ENCODE data around the gene SOHLH2. TPM values are rescaled to one million over a fixed set of nuclear protein-coding genes. Genes with fewer than 3 reads are reported as not detected.

The SOHLH2 gene
- total RNA-seq, 4 donors from 2014 or later = 0.13 TPM; not detected in 3

- Histone ChIP-seq H3K9me3 (no peaks in the 10 kb centered on the region), H3K36me3 (no peaks in the 10 kb centered on the region), H3K4me3 (replicated peaks in 1 of 3) (no peak overlapping the region), H3K27ac (no peak overlapping the region), H3K27me3 (no peaks in the 10 kb centered on the region), H3K4me1 (no peaks in the 10 kb centered on the region)
- DNase-seq = no peak
- WGBS, 2 donors = 69 to 86% methylated on average over 7 of the region's 7 CpGs
- intact Hi-C loops (cut with DNase I) = no loop called here
- TF ChIP-seq POLR2A (IDR thresholded peaks at IDR 0.05) (no peak), CTCF (IDR thresholded peaks at IDR 0.05) (no peak)
These were observed 39.4 kb downstream of the SOHLH2 start for GRCh38 chr13:36174923-36175322.

- Histone ChIP-seq H3K4me1 (no peaks in the 10 kb centered on the region), H3K27ac (no peak overlapping the region), H3K27me3 (no peaks in the 10 kb centered on the region), H3K4me3 (replicated peaks in 1 of 3) (no peak overlapping the region), H3K9me3 (no peaks in the 10 kb centered on the region), H3K36me3 (no peaks in the 10 kb centered on the region)
- TF ChIP-seq CTCF (IDR thresholded peaks at IDR 0.05) (no peak), POLR2A (IDR thresholded peaks at IDR 0.05) (no peak)
- intact Hi-C loops (cut with DNase I) = no loop called here
- no peak for DNase-seq
- 78 to 89% methylated on average over 4 of the region's 4 CpGs for WGBS, 2 donors
These were observed 40.6 kb downstream of the SOHLH2 start for GRCh38 chr13:36173571-36174322.

- H3K36me3 ChIP-seq = no peaks in the 10 kb centered on the region
- intact Hi-C loops (cut with DNase I) = no loop called here
- no peak overlapping the region for H3K27ac ChIP-seq
- WGBS, 2 donors = 83 to 86% methylated on average over 5 of the region's 5 CpGs
- no peak for DNase-seq
- TF ChIP-seq POLR2A (IDR thresholded peaks at IDR 0.05) (no peak), CTCF (IDR thresholded peaks at IDR 0.05) (no peak)
- peaks cover 10 to 13% of the 10 kb centered on the region in 2 donors for H3K4me1 ChIP-seq
- no peaks in the 10 kb centered on the region for H3K27me3 ChIP-seq
- H3K9me3 ChIP-seq = no peaks in the 10 kb centered on the region
- H3K4me3 ChIP-seq (replicated peaks in 1 of 3) = no peak overlapping the region
These were observed 48.3 kb downstream of the SOHLH2 start for GRCh38 chr13:36166046-36166445.

- Histone ChIP-seq H3K4me1 (peaks cover 10 to 13% of the 10 kb centered on the region in 2 donors), H3K9me3 (no peaks in the 10 kb centered on the region), H3K36me3 (no peaks in the 10 kb centered on the region), H3K27ac (peak overlapping the region in 1 of 3 donors; percentile 26), H3K4me3 (replicated peaks in 1 of 3) (no peak overlapping the region), H3K27me3 (no peaks in the 10 kb centered on the region)
- no peak for TF ChIP-seq POLR2A (IDR thresholded peaks at IDR 0.05)
- no peak for TF ChIP-seq CTCF (IDR thresholded peaks at IDR 0.05)
- intact Hi-C loops (cut with DNase I) = no loop called here
- whole genome bisulfite sequencing, 2 donors = 41 to 46% methylated on average over 7 of the region's 7 CpGs
- DNase-seq = peak; percentile 86 to 88
These were observed 50.5 kb downstream of the SOHLH2 start for GRCh38 chr13:36163809-36164308.

- WGBS, 2 donors = 68 to 70% methylated on average over 6 of the region's 6 CpGs
- Histone ChIP-seq H3K4me3 (replicated peaks in 1 of 3) (no peak overlapping the region), H3K36me3 (no peaks in the 10 kb centered on the region), H3K4me1 (peaks cover 10 to 13% of the 10 kb centered on the region in 2 donors), H3K9me3 (no peaks in the 10 kb centered on the region), H3K27ac (peak overlapping the region in 1 of 3 donors; percentile 26), H3K27me3 (no peaks in the 10 kb centered on the region)
- TF ChIP-seq CTCF (IDR thresholded peaks at IDR 0.05) = no peak
- intact Hi-C loops (cut with DNase I) = no loop called here
- peak; percentile 10 to 23 for DNase-seq
These were observed 51.1 kb downstream of the SOHLH2 start for GRCh38 chr13:36163286-36163685.
